ENCODE results near the gene CDC42. TPM values are rescaled to one million over a fixed set of nuclear protein-coding genes. Genes with fewer than 3 reads are reported as not detected.

The CDC42 gene
- polyA plus RNA-seq, 3 donors, result 210 to 731 (median 606) TPM

DNA sequence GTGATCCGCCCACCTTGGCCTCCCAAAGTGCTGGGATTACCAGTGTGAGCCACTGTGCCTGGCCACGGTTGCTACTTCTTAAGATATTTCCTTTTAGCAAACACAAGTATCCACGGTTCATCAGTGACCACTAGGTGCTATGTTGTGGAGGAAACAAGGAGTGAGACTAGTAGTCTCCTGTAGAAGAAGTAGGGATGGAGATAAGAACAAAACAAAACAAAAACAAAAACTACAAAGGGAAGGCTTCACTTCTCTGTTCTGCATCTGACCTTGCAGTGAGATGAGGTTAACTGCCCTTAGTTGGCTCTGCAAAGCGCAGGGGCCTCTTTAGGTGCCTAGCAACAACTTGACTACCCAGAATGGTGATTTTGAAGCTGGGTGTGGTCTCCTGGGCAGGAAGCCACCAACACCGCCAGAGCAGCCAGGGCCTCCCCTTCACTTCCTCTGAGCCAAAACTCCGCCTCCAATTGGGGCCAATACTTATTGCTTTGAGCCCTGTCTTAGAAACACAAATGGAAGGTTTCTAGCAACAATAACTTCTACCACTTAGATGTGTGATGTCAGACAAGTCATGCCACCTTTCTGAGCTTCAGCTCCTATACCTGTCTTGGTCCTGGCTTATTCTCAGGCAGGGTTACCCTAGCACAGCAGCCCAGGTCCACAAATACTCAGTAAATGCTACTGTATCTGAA lies 12.8 kb upstream of the CDC42 start:
- H3K27me3 ChIP-seq (ENCODE audit: control insufficient read depth in 2 of 2, insufficient read depth in 2 of 2, low read length in 2 of 2), result no peaks in the 10 kb centered on the region
- peak overlapping the region; percentile 72 for H3K4me2 ChIP-seq (replicated peaks; ENCODE audit: extremely low read depth, low read length, poor library complexity, severe bottlenecking)
- H3K27ac Mint-ChIP-seq, result peak overlapping the region; percentile 95 to 99 (median 97)
- 0% methylated on average over 3 of the region's 6 CpGs for WGBS (ENCODE audit: insufficient coverage)
- H3K27ac ChIP-seq (ENCODE audit: low read depth in 1 of 2, low read length in 2 of 2), result peak overlapping the region; percentile 91 to 97
- peak overlapping the region; percentile 48 for H3K9ac ChIP-seq (ENCODE audit: insufficient read depth, low read length, poor library complexity, severe bottlenecking)
- H3K27me3 Mint-ChIP-seq (ENCODE audit: low read depth in 3 of 3), result peaks cover 0 to 2% (median 0%) of the 10 kb centered on the region in 3 donors
- DNase-seq, result peak; percentile 92 to 97 (median 92)
- TF ChIP-seq, protein P1, sequence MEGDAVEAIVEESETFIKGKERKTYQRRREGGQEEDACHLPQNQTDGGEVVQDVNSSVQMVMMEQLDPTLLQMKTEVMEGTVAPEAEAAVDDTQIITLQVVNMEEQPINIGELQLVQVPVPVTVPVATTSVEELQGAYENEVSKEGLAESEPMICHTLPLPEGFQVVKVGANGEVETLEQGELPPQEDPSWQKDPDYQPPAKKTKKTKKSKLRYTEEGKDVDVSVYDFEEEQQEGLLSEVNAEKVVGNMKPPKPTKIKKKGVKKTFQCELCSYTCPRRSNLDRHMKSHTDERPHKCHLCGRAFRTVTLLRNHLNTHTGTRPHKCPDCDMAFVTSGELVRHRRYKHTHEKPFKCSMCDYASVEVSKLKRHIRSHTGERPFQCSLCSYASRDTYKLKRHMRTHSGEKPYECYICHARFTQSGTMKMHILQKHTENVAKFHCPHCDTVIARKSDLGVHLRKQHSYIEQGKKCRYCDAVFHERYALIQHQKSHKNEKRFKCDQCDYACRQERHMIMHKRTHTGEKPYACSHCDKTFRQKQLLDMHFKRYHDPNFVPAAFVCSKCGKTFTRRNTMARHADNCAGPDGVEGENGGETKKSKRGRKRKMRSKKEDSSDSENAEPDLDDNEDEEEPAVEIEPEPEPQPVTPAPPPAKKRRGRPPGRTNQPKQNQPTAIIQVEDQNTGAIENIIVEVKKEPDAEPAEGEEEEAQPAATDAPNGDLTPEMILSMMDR (IDR thresholded peaks at IDR 0.05), result no peak
- peaks cover 49% of the 10 kb centered on the region in 2 donors for H3K4me1 ChIP-seq (ENCODE audit: control insufficient read depth in 1 of 2, insufficient read depth in 2 of 2, low read length in 2 of 2)
- H3K4me3 Mint-ChIP-seq, result peak overlapping the region; percentile 63 to 76
- no peaks in the 10 kb centered on the region for H3K9me3 ChIP-seq (replicated peaks in 1 of 2; ENCODE audit: control insufficient read depth in 1 of 2, insufficient read depth in 1 of 2, low read length in 2 of 2)
- peak overlapping the region; percentile 50 for H2AFZ ChIP-seq (ENCODE audit: insufficient read depth, low read depth, low read length, poor library complexity, severe bottlenecking)
- no peaks in the 10 kb centered on the region for H3K36me3 ChIP-seq (replicated peaks in 1 of 2; ENCODE audit: control insufficient read depth in 1 of 2, insufficient read depth in 2 of 2, low read length in 2 of 2)
- no peaks in the 10 kb centered on the region for H3K9me3 Mint-ChIP-seq
- no peaks in the 10 kb centered on the region for H3K36me3 Mint-ChIP-seq
- H3K4me1 Mint-ChIP-seq, result peaks cover 44% of the 10 kb centered on the region
- peak overlapping the region; percentile 12 to 66 (median 19) for H3K4me3 ChIP-seq (replicated peaks in 1 of 3; ENCODE audit: low read depth in 2 of 3, low read length in 3 of 3)
- intact Hi-C loops (cut with micrococcal nuclease), result no loop called here
- no peaks in the 10 kb centered on the region for H3K79me2 ChIP-seq (ENCODE audit: insufficient read depth, low read length)
- H4K20me1 ChIP-seq (ENCODE audit: insufficient read depth, low read length), result no peaks in the 10 kb centered on the region

DNA sequence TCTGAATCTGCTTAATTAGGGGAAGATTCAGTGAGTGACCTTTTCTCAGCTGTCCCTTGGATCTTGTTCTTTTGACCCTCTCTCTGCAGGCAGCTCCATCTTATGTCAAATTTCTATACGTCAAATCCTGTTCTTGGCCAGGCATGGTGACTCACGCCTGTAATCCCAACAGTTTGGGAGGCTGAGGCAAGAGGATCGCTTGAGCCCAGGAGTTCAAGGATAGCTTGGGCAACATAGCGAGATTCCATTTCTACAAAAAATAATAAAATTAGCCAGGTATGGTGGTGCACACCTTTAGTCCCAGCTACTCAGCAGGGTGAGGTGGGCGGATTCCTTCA lies 12.3 kb upstream of the CDC42 start:
- TF ChIP-seq, protein P1 (IDR thresholded peaks at IDR 0.05), result no peak
- Histone ChIP-seq H4K20me1 (ENCODE audit: insufficient read depth, low read length) (no peaks in the 10 kb centered on the region), H3K4me3 (replicated peaks in 1 of 3; ENCODE audit: low read depth in 2 of 3, low read length in 3 of 3) (peak overlapping the region in 1 of 3 experiments; percentile 66), H3K9ac (ENCODE audit: insufficient read depth, low read length, poor library complexity, severe bottlenecking) (peak overlapping the region; percentile 48), H2AFZ (ENCODE audit: insufficient read depth, low read depth, low read length, poor library complexity, severe bottlenecking) (peak overlapping the region; percentile 50), H3K36me3 (replicated peaks in 1 of 2; ENCODE audit: control insufficient read depth in 1 of 2, insufficient read depth in 2 of 2, low read length in 2 of 2) (no peaks in the 10 kb centered on the region), H3K9me3 (replicated peaks in 1 of 2; ENCODE audit: control insufficient read depth in 1 of 2, insufficient read depth in 1 of 2, low read length in 2 of 2) (no peaks in the 10 kb centered on the region), H3K27ac (ENCODE audit: low read depth in 1 of 2, low read length in 2 of 2) (peak overlapping the region; percentile 91 to 97), H3K79me2 (ENCODE audit: insufficient read depth, low read length) (no peaks in the 10 kb centered on the region), H3K4me2 (replicated peaks; ENCODE audit: extremely low read depth, low read length, poor library complexity, severe bottlenecking) (peak overlapping the region; percentile 72), H3K4me1 (ENCODE audit: control insufficient read depth in 1 of 2, insufficient read depth in 2 of 2, low read length in 2 of 2) (peaks cover 49% of the 10 kb centered on the region in 2 donors), H3K27me3 (ENCODE audit: control insufficient read depth in 2 of 2, insufficient read depth in 2 of 2, low read length in 2 of 2) (no peaks in the 10 kb centered on the region)
- Mint-ChIP-seq H3K27ac (peak overlapping the region; percentile 95 to 99 (median 97)), H3K9me3 (no peaks in the 10 kb centered on the region), H3K36me3 (no peaks in the 10 kb centered on the region), H3K4me1 (peaks cover 44% of the 10 kb centered on the region), H3K27me3 (ENCODE audit: low read depth in 3 of 3) (peaks cover 0 to 2% (median 0%) of the 10 kb centered on the region in 3 donors), H3K4me3 (peak overlapping the region; percentile 63 to 76)
- 39% methylated on average over 2 of the region's 5 CpGs for WGBS (ENCODE audit: insufficient coverage)
- peak in 2 of 3 donors; percentile 49 to 62 for DNase-seq
- intact Hi-C loops (cut with micrococcal nuclease), result no loop called here
